ENCODE results near the gene GRIK3.

DNA sequence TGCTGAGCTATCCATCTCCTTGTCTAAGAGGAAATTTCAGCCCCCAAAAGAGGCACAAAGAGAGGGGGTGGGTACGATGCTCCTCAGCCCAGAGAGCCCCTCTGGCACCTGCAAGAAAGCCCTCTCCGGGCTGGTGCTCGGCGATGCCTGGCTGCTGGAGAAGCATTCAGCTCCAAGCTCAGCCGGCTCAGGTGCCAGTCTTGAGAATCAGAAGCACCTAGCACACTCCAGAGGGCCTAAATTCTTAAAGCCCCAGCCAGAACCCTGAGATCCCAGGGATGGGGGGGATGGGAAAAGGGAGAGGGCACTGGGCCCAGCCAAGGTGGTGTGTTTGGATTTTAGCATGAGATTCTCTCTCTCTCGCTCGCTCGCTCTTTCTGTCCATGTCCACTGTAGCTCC lies 2.9 kb downstream of the GRIK3 start:
- TF ChIP-seq ZNF384 (IDR thresholded peaks at IDR 0.05): no peak
- no peak for TF ChIP-seq FOXM1 (IDR thresholded peaks at IDR 0.05; ENCODE audit: borderline replicate concordance)
- no peak for TF ChIP-seq SP1 (IDR thresholded peaks at IDR 0.05)
- TF ChIP-seq FOXA1 (IDR thresholded peaks at IDR 0.05): no peak

Measured in HEK293T (cell line).